HG02571 (cell line): Measurements from ENCODE around the gene CACNB1.
"Not testable (repeated sequence)": the region's sequence is repeated elsewhere in the genome, so short reads cannot be mapped to it uniquely, and the experiment has no call there.

Source experiments
- ATAC-seq: cut with Tn5 transposase; IDR thresholded peaks from one replicate; pipeline ENCODE4 v1.9.1; 2021; ENCODE audit warnings: mild to moderate bottlenecking, moderate library complexity; ENCODE audit not compliant: unreplicated experiment

Gene CACNB1

DNA sequence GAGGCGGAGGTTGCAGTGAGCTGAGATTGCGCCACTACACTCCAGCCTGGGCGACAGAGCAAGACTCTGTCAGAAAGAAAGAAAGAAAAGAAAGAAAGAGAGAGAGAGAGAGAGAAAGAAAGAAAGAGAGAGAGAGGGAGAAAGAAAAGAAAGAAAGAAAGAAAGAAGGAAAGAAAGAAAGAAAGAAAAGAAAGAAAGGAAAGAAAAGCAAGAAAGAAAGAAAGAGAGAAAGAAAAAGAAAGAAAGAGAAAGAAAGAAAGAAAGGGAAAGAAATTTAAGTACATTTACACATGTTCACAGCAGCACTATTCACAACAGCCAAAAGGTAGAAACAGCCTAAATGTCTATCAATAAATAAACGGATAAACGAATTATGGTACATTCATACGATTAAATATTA is 67.9 kb downstream of the CACNB1 start:
- ATAC-seq = not testable (repeated sequence)

DNA sequence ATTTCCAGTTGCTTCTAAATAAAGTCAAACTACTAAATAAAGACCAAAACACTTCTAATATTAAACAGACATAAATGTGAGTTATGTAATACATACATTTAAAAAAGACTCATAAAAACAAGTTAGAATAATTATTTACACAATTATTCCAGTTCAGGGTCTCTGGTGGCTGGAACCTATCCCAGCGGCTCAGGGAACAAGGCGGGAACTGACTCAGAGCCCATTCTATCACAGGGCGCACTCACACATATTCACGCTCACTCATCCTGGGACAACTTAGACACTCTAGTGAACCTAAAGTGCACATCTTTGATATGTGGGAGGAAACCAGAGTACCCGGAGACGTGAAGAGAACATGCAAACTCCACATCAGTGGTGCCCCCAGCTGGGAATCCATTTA is 71.0 kb downstream of the CACNB1 start:
- no peak for ATAC-seq

GRCh38 chr17:39125143-39125875 is 72.2 kb downstream of the CACNB1 start:
- no peak for ATAC-seq

GRCh38 chr17:39123627-39124026 is 73.8 kb downstream of the CACNB1 start:
- no peak for ATAC-seq
